Activated CD8-positive, alpha-beta memory T cell treated with anti-CD3 and anti-CD28 coated beads for 36 hours (primary cell): ENCODE results near the gene ATP2A3. TPM values are rescaled to one million over a fixed set of nuclear protein-coding genes. Genes with fewer than 3 reads are reported as not detected.

Source experiments
- CTCF ChIA-PET: fragments of 350-600 bp; sonication (Branson Sonifier 250); formaldehyde crosslinking; loops from one replicate; lab custom pipeline; 2021; ENCODE audit warnings: antibody characterized with exemption; lab: Charles Lee
- POLR2A ChIA-PET: fragments of 350-600 bp; sonication (Branson Sonifier 250); formaldehyde crosslinking; loops from one replicate; lab custom pipeline; 2021; ENCODE audit warnings: antibody characterized with exemption; lab: Charles Lee
- total RNA-seq, 2 experiments: library from RNA; stranded (reverse); gene quantifications; one replicate each; pipeline ENCODE4 v1.2.3, GENCODE V29; 2021

Gene ATP2A3
- total RNA-seq, 2 experiments from 2014 or later = 112 to 116 TPM

- ChIA-PET POLR2A (no interaction called here), CTCF (interaction anchor here (0.9 to 4.3 kb wide), 2 partner anchors 42 to 49 kb away, joined by 3 to 16 read pairs; no protein-coding TSS in a partner anchor)
Measured at GRCh38 chr17:3962217-3962964, 1.8 kb downstream of the ATP2A3 start.

DNA sequence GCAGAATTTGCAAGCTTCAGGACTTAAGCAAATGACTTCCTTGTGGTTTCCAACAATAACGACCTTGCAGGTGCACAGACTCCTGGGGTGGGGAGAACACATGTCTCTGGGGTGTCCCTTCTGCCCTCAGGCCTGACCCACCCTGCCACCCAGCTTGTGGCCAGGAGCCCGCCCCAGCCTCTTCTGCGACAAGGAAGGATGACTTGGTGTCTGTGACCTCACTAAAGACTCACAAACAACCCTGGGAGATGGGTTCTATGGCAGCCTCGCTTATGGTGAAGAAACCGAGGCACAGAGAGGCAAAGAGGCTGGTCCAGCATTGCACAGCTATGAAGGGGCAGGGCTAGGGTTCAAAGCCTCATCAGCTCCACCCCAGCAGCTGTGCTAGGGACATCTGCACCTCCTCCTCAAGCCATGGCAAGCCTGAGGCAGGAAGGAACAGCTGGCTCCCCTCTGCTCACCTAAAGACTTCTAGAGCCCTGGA lies 2.6 kb downstream of the ATP2A3 start:
- ChIA-PET CTCF (interaction anchor here (0.9 kb wide), 1 partner anchor 43 kb away, joined by 3 read pairs; no protein-coding TSS in a partner anchor), POLR2A (no interaction called here)

DNA sequence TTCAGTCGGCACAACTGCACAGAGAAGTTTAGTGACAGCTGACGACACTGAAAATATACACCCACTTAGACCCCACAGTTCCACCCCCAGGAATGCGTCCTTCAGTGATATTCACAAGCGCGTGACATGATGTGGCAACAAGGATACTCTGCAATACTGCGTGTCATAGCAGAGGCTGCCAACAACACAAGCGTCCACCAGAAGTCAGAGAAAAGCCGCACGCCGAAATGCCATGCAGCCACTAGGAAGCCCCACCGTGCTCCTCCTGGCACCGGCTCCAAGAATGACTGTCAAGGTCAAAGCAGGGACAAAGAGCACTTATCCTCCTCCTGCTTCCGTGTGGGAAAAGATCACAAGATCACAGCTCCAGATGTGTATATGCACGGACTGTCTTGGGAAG lies 3.5 kb downstream of the ATP2A3 start:
- ChIA-PET CTCF (interaction anchor here (1.2 kb wide), 1 partner anchor 56 kb away, joined by 3 read pairs; no protein-coding TSS in a partner anchor), POLR2A (no interaction called here)

- ChIA-PET CTCF (interaction anchor here (0.8 to 1.2 kb wide), 3 partner anchors 10 to 57 kb away, joined by 3 to 5 read pairs (median 4); no protein-coding TSS in a partner anchor), POLR2A (no interaction called here)
Measured at GRCh38 chr17:3959921-3960601, 4.2 kb downstream of the ATP2A3 start.

DNA sequence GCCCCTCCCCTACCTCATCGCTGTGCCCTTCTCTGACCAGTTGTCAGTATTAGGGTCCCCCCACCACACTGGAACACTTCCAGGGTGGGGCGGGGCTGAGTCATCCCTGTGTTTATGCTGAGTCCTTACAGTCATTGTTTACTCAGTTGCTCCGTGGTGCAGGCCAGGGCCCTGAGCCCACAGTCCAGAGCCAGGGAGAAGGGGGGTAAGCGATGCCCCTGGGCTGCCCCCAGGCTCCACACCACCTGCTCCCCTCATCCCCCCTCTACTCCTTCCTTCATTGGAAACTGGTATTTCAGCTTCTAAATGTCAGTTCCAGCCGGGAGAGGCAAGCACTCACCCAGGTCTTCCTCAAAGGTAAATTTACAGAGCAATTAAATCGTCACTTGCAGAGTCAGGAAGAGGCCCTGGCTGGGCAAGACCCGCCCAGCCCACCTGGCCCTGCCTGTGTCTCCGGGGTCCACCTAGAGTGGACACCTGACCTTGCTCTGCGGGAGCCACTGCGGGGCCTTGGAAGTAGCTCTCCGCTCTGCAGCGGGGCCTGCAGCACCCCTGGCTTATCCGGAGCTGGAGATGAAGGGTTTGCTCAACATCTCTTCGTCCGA lies 4.8 kb downstream of the ATP2A3 start:
- POLR2A ChIA-PET = no interaction called here

DNA sequence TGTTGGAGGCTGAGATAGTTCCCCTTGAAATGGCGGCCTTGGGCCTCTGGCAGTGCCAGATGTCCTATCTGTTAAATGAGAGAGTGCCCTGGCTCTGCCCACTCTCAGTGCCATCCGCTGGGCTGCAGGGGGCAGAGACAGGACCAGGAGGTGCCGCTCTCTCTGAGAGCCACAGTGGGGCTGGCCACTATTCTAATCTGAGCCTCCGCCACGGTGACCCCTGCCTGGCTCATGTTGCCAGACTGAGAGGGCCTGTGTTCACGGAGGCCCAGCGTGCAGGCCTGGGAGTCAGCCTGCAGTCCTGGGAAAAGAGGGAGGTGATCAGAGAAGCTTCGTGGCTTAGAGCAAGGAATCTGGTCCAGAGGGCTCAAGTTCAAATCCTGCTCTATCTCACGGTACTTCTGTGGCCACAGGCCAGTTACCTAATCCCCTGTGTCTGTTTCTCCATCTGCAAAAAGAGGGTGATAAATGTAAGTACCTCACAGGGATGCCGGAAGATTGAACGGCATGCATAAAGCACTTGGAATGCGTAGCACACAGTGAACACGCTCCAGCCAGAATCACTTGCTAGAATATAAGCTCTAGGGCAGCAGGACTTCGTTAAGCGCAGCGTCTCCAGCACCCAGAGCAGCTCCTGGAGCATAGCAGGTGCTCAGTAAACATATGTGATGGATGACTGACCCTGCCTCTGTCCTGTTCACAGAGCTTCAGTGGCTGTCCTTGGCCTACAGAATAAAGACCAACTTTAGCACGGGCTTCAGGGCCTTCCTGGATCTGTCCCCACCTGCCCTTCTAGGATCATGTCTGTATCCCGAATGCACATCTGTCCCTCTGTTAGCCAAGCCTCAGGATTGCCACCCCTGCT lies 6.3 kb downstream of the ATP2A3 start:
- CTCF ChIA-PET = interaction anchor here (2.2 kb wide), 1 partner anchor 44 kb away, joined by 6 read pairs; no protein-coding TSS in a partner anchor
- POLR2A ChIA-PET = no interaction called here

More for the DNA sequence above, 4.8 kb downstream of the ATP2A3 start:
- CTCF ChIA-PET = interaction anchor here (0.8 to 1.2 kb wide), 3 partner anchors 9 to 57 kb away, joined by 3 to 5 read pairs (median 4); no protein-coding TSS in a partner anchor

- ChIA-PET POLR2A (no interaction called here), CTCF (interaction anchor here (2.2 kb wide), 1 partner anchor 43 kb away, joined by 6 read pairs; no protein-coding TSS in a partner anchor)
Measured at GRCh38 chr17:3956983-3957382, 7.3 kb downstream of the ATP2A3 start.

- CTCF ChIA-PET = interaction anchor here (2.2 kb wide), 1 partner anchor 43 kb away, joined by 6 read pairs; no protein-coding TSS in a partner anchor
- POLR2A ChIA-PET = no interaction called here
Measured at GRCh38 chr17:3956327-3956957, 7.8 kb downstream of the ATP2A3 start.

GRCh38 chr17:3955673-3955988 lies 8.6 kb downstream of the ATP2A3 start:
- CTCF ChIA-PET = interaction anchor here (2.2 kb wide), 1 partner anchor 42 kb away, joined by 6 read pairs; no protein-coding TSS in a partner anchor
- POLR2A ChIA-PET = no interaction called here

GRCh38 chr17:3954976-3955672 lies 9.1 kb downstream of the ATP2A3 start:
- ChIA-PET CTCF (interaction anchor here (0.5 kb wide), 1 partner anchor 43 kb away, joined by 3 read pairs; no protein-coding TSS in a partner anchor), POLR2A (no interaction called here)

GRCh38 chr17:3954086-3954485 lies 10.2 kb downstream of the ATP2A3 start:
- POLR2A ChIA-PET = no interaction called here
- CTCF ChIA-PET = no interaction called here

DNA sequence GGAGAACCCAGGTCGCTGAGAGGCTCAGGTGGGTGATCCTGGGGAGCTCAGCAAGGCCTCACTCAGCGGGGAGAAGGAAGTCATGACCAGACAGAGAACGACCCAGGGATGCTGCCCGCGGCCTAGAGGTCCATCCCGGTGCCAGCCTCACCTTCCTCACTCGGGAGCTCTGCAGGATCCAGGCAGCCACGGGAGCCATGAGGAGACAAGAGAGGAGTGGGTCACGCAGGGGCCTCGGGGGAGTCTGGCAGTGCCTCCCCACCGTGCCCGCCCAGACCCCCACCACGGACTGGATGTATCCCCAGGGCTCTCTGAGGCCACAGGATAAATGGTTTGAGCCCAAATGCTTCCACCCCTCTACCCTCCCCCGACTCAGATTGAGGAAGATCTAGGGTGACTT lies 10.7 kb downstream of the ATP2A3 start:
- CTCF ChIA-PET = interaction anchor here (0.5 kb wide), 1 partner anchor 28 kb away, joined by 3 read pairs; no protein-coding TSS in a partner anchor
- POLR2A ChIA-PET = no interaction called here

DNA sequence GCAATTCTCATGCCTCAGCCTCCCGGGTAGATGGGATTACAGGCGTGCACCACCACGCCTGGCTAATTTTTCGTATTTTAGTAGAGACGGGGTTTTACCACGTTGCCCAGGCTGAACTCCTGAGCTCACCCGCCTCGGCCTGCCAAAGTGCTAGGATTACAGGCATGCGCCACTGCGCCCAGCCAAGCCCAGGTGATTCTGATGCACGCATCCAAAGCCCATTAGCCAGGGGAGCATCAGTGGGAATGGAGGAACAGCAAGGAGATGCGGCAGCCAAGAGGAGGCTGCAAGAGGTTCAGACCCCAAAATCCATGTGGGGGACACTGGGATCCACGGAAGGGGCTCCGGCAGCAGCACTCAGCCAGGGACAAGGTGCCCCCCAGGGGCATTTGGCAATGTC lies 12.1 kb downstream of the ATP2A3 start:
- ChIA-PET CTCF (no interaction called here), POLR2A (no interaction called here)

DNA sequence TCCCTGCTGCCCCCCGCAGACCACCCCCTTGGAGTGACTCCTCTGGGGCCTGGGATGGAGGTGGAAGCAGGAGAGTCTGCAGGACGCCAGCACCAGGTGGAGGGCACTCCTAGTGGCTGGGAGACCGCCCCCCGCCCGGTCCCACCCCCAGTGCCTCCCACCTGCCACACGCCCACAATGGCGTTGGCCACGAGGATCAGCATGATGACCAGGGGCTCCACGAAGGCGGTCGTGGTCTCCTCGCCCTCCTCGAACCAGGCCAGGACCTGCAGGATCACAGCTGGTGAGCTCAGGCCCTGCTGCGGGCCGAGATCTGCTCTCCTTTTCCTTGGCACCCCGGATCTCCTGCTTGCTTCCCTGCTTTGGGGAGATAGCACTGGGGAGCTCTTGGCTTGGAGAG lies 12.8 kb downstream of the ATP2A3 start:
- ChIA-PET CTCF (no interaction called here), POLR2A (no interaction called here)

GRCh38 chr17:3951003-3951402 lies 13.2 kb downstream of the ATP2A3 start:
- ChIA-PET POLR2A (no interaction called here), CTCF (no interaction called here)

DNA sequence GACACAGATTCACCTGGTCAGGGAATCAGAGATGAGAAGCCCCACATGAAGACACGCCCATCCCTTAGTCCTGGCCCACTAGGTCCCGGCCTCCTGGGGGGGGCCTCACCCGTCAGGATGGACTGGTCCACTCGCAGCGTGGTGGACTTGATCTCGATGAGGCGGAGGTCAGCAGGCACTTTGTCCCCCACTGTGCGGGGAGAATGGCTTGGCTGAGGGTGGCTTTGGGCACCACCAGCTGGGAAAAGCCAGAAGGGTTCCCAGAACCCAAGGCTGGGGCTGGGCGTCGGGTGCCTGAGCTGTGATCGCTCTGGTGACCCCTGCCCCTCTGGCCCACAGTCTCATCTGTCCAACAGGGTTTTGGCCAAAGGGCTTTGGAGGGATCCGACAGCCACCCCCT lies 13.7 kb downstream of the ATP2A3 start:
- ChIA-PET POLR2A (no interaction called here), CTCF (interaction anchor here (1.1 to 1.3 kb wide), 2 partner anchors 9 to 36 kb away, joined by 3 to 4 read pairs; no protein-coding TSS in a partner anchor)

DNA sequence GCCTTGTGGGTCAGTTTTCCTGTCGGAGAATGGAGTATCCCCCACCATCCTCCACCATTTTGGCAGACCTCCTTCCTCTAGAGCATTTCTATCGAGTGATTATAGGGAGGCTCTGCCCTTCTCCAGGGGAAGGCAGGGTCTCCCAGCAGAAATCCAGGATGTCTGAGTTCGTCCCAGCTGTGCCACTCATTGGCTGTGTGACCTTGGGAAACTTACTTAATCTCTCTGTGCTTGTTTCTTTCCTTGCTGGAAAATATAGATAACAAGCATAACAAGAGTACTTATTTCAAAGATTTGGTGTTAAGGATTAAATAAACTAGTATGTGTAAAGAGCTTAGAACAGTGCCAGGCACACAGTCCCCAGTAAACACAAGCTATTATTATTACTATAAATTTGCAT lies 14.8 kb downstream of the ATP2A3 start:
- ChIA-PET POLR2A (no interaction called here), CTCF (interaction anchor here (0.7 to 2.4 kb wide), 4 partner anchors 10 to 250 kb away, joined by 3 to 10 read pairs (median 4); no protein-coding TSS in a partner anchor)
